NCI-H524 (cell line): ENCODE measurements around the gene FPR1.
A peak's percentile ranks its signal among the peaks of the same experiment; 100 is the strongest.
"Not testable (repeated sequence)": the region's sequence is repeated elsewhere in the genome, so short reads cannot be mapped to it uniquely, and the experiment has no call there.

ENCODE experiments used
- DNase-seq, 2 experiments: peaks; one replicate each; lab custom pipeline; 2025; lab: John Stamatoyannopoulos, UW

The FPR1 gene

GRCh38 chr19:51779181-51779580 lies 27.5 kb upstream of the FPR1 start:
- DNase-seq, result no peak

GRCh38 chr19:51777570-51778462 lies 26.1 kb upstream of the FPR1 start:
- peak; percentile 31 to 39 for DNase-seq

GRCh38 chr19:51776561-51776960 lies 24.9 kb upstream of the FPR1 start:
- not testable (repeated sequence) for DNase-seq

- DNase-seq, result no peak
Observed at GRCh38 chr19:51772977-51773376, 21.3 kb upstream of the FPR1 start.

GRCh38 chr19:51771376-51772130 lies 19.9 kb upstream of the FPR1 start:
- DNase-seq, result no peak

- DNase-seq, result no peak
Observed at GRCh38 chr19:51766461-51766860, 14.8 kb upstream of the FPR1 start.

- no peak for DNase-seq
Observed at GRCh38 chr19:51765086-51765485, 13.4 kb upstream of the FPR1 start.

- no peak for DNase-seq
Observed at GRCh38 chr19:51761696-51762095, 10.0 kb upstream of the FPR1 start.

- no peak for DNase-seq
Observed at GRCh38 chr19:51760697-51761356, 9.1 kb upstream of the FPR1 start, which contains the start of gene FPR2. TSS of gene FPR2 (plus strand) at chr19:51761180. CDS start at chr19:51768659, 7,479 bp downstream.

GRCh38 chr19:51755571-51755970 lies 3.9 kb upstream of the FPR1 start:
- no peak for DNase-seq

- DNase-seq, result no peak
Observed at GRCh38 chr19:51754770-51755169, 3.1 kb upstream of the FPR1 start.

- DNase-seq, result no peak
Observed at GRCh38 chr19:51754109-51754508, 2.4 kb upstream of the FPR1 start.

- no peak for DNase-seq
Observed at GRCh38 chr19:51750400-51751094, 1.1 kb downstream of the FPR1 start.

GRCh38 chr19:51749979-51750378 lies 1.7 kb downstream of the FPR1 start:
- DNase-seq, result no peak

- no peak for DNase-seq
Observed at GRCh38 chr19:51746731-51747130, 4.9 kb downstream of the FPR1 start.

- DNase-seq, result no peak
Observed at GRCh38 chr19:51743405-51743804, 8.3 kb downstream of the FPR1 start.

GRCh38 chr19:51742789-51743188 lies 8.9 kb downstream of the FPR1 start:
- DNase-seq, result no peak

- DNase-seq, result no peak
Observed at GRCh38 chr19:51740356-51740755, 11.3 kb downstream of the FPR1 start.

GRCh38 chr19:51739466-51740213 lies 12.0 kb downstream of the FPR1 start:
- DNase-seq, result no peak

GRCh38 chr19:51738523-51738922 lies 13.2 kb downstream of the FPR1 start:
- DNase-seq, result not testable (repeated sequence)

- DNase-seq, result no peak
Observed at GRCh38 chr19:51737924-51738323, 13.8 kb downstream of the FPR1 start.
